Spinal cord (tissue), 10 donors: ENCODE results near the gene SERPINA1. TPM values are rescaled to one million over a fixed set of nuclear protein-coding genes. Genes with fewer than 3 reads are reported as not detected.

Experiments used
- DNase-seq, 6 donors: peaks; one replicate each; pipeline versions ENCODE4 v3.0.0 to v3.0.0-alpha.2; 2013 to 2015; ENCODE audit warnings: low spot score in 6 of 6, low read depth in 4 of 6
- H3K27ac ChIP-seq: one replicate; pipeline ENCODE4 v1.5.1; 2013; ENCODE audit warnings: low read depth, low read length, control low read depth
- H3K27me3 ChIP-seq: one replicate; pipeline ENCODE4 v1.6.1; 2013; ENCODE audit warnings: low read length; ENCODE audit not compliant: control insufficient read depth, insufficient read depth
- H3K36me3 ChIP-seq: one replicate; pipeline ENCODE4 v1.6.1; 2013; ENCODE audit warnings: low read length; ENCODE audit not compliant: control insufficient read depth, insufficient read depth
- H3K4me1 ChIP-seq: one replicate; pipeline ENCODE4 v1.6.1; 2013; ENCODE audit warnings: low read length; ENCODE audit not compliant: control insufficient read depth, insufficient read depth
- H3K4me3 ChIP-seq: one replicate; pipeline ENCODE4 v1.5.1; 2013; ENCODE audit warnings: low read depth, low read length, control low read depth
- H3K9me3 ChIP-seq: one replicate; pipeline ENCODE4 v1.6.1; 2013; ENCODE audit warnings: low read length; ENCODE audit not compliant: control insufficient read depth, insufficient read depth
- WGBS: methylation state at CpG from one replicate; pipeline ENCODE4 v1.1.5; 2013; ENCODE audit warnings: missing lambda C conversion rate; ENCODE audit not compliant: insufficient coverage; 5-methylcytosine and 5-hydroxymethylcytosine counted together
- polyA plus RNA-seq, 2 donors: library from polyadenylated mRNA; unstranded; fragments of 120-200 nt; gene quantifications; one replicate each; pipeline ENCODE4 v1.2.1, GENCODE V29; 2013; ENCODE audit not compliant: insufficient read length in 2 of 2
- total RNA-seq, 2 donors: library from RNA; depleted of rRNA in 1 of 2; stranded (reverse); fragments of 120-200 nt in 1 of 2; fragments of >200 nt in 1 of 2; gene quantifications; one replicate each; pipeline versions ENCODE4 v1.2.3 to v1.2.4, GENCODE V29; 2013 to 2014
- donor health status: healthy.

Gene SERPINA1
- total and polyA plus RNA-seq, 4 donors: 3.8 to 8.6 (median 6.3) TPM

GRCh38 chr14:94401083-94401482, 12.7 kb upstream of the SERPINA1 start:
- Histone ChIP-seq H3K27me3 (no peaks in the 10 kb centered on the region), H3K4me3 (no peak overlapping the region), H3K9me3 (peaks cover under 1% of the 10 kb centered on the region), H3K27ac (no peak overlapping the region), H3K4me1 (peaks cover 4% of the 10 kb centered on the region), H3K36me3 (no peaks in the 10 kb centered on the region)
- no CpG with 5 or more reads among the region's 1 CpG for WGBS
- DNase-seq: no peak

- 0% methylated on average over 1 of the region's 3 CpGs for WGBS
- no peak overlapping the region for H3K27ac ChIP-seq
Measured at GRCh38 chr14:94400422-94400841, 12.0 kb upstream of the SERPINA1 start.

DNA sequence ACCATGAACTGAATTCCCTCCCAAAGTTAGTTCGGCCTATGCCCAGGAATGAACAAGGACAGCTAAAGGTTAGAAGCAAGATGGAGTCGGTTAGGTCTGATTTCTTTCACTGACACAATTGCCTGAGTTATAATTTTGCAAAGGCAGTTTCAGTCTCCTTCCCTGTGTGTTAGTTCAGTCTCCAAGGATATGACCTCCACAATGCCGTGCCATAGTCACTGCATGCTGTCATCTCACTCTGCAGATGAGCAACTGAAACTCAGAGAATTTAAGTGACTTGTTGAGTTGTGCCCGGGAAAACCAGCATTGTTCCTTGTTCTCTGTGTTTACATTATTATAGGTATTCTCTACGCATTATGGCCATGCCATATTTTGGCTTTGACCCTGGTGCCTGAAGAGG, 10.1 kb upstream of the SERPINA1 start:
- no peaks in the 10 kb centered on the region for H3K36me3 ChIP-seq
- H3K4me1 ChIP-seq: peaks cover 10% of the 10 kb centered on the region
- H3K27ac ChIP-seq: no peak overlapping the region
- no peak overlapping the region for H3K4me3 ChIP-seq
- DNase-seq: no peak
- WGBS: 91% methylated on average over 4 of the region's 5 CpGs
- no peaks in the 10 kb centered on the region for H3K27me3 ChIP-seq
- no peaks in the 10 kb centered on the region for H3K9me3 ChIP-seq

More at GRCh38 chr14:94400422-94400841, 12.0 kb upstream of the SERPINA1 start:
- Histone ChIP-seq H3K4me1 (peaks cover 7% of the 10 kb centered on the region), H3K4me3 (no peak overlapping the region), H3K9me3 (no peaks in the 10 kb centered on the region), H3K27me3 (no peaks in the 10 kb centered on the region), H3K36me3 (no peaks in the 10 kb centered on the region)
- DNase-seq: peak in 2 of 6 donors; percentile 80 to 95

- H3K9me3 ChIP-seq: no peaks in the 10 kb centered on the region
- H3K27me3 ChIP-seq: no peaks in the 10 kb centered on the region
- 17% methylated on average over 4 of the region's 4 CpGs for WGBS
- H3K27ac ChIP-seq: no peak overlapping the region
- DNase-seq: no peak
- H3K4me1 ChIP-seq: peaks cover 10% of the 10 kb centered on the region
- no peak overlapping the region for H3K4me3 ChIP-seq
- H3K36me3 ChIP-seq: no peaks in the 10 kb centered on the region
Measured at GRCh38 chr14:94398182-94398479, 9.7 kb upstream of the SERPINA1 start.

- H3K9me3 ChIP-seq: no peaks in the 10 kb centered on the region
- peak in 1 of 6 donors; percentile 19 for DNase-seq
- peaks cover 10% of the 10 kb centered on the region for H3K4me1 ChIP-seq
- no peaks in the 10 kb centered on the region for H3K27me3 ChIP-seq
- no peak overlapping the region for H3K4me3 ChIP-seq
- WGBS: 45% methylated on average over 7 of the region's 9 CpGs
- H3K27ac ChIP-seq: no peak overlapping the region
- no peaks in the 10 kb centered on the region for H3K36me3 ChIP-seq
Measured at GRCh38 chr14:94397289-94398181, 9.1 kb upstream of the SERPINA1 start.

DNA sequence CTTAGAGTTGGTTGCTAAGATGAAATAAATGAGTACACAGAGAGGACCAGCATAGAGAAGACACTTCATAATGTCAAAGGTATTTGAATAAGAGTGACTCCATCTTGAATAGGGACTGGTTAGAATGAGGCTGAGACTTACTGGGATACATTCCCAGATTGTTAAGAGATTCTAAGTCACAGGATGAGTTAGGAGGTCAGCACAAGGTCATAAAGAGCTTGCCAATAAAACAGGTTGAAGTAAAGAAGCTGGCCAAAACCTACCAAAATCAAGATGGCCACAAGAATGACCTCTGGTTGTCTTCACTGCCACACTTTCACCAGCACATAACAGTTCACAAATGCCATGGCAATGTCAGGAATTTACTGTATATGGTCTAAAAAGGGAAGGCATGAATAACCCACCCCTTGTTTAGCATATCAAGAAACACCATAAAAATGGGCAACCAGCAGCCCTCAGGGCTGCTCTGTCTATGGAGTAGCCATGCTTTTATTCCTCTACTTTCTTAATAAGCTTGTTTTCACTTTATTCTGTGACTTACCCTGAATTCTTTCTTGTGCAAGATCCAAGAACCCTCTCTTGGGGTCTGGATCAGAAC, 8.3 kb upstream of the SERPINA1 start:
- H3K4me3 ChIP-seq: no peak overlapping the region
- no peaks in the 10 kb centered on the region for H3K9me3 ChIP-seq
- peaks cover 10% of the 10 kb centered on the region for H3K4me1 ChIP-seq
- H3K27ac ChIP-seq: no peak overlapping the region
- no peak for DNase-seq
- H3K36me3 ChIP-seq: no peaks in the 10 kb centered on the region
- no peaks in the 10 kb centered on the region for H3K27me3 ChIP-seq

DNA sequence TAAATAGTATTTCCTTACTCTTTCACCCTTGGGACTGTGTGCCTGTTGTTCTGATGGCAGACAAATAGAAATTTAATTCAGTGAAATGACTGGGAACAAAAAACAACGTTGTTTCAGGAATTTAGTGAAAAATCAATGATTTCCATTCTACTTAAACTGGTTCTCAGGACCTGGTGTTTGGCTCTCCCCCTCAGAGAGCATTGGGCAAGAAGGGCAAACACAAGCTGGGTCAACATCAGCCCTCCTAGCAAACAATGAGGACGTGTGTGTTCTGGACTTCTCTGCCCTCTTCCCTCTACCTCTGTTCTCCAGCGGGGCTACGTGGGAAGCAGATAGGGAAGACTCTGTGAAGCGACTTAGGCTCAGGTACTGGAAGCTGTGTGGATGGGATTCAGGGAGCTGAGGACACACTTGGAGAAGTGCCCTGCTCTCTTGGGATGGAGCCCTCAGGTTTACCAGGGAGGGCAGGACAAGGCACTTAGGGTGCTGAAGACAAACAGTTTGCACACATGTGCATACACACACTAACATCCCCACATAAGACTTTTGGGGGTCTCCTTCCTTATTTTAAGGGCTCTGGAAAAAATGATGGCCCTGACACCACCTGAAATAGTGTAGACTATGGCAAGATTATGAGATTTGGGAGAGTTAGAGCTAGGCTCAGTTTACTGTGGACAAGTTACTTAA, 7.6 kb upstream of the SERPINA1 start:
- no CpG with 5 or more reads among the region's 5 CpGs for WGBS
- H3K27me3 ChIP-seq: no peaks in the 10 kb centered on the region
- H3K4me3 ChIP-seq: no peak overlapping the region
- DNase-seq: no peak
- no peaks in the 10 kb centered on the region for H3K36me3 ChIP-seq
- H3K4me1 ChIP-seq: peaks cover 10% of the 10 kb centered on the region
- H3K9me3 ChIP-seq: no peaks in the 10 kb centered on the region
- H3K27ac ChIP-seq: no peak overlapping the region

DNA sequence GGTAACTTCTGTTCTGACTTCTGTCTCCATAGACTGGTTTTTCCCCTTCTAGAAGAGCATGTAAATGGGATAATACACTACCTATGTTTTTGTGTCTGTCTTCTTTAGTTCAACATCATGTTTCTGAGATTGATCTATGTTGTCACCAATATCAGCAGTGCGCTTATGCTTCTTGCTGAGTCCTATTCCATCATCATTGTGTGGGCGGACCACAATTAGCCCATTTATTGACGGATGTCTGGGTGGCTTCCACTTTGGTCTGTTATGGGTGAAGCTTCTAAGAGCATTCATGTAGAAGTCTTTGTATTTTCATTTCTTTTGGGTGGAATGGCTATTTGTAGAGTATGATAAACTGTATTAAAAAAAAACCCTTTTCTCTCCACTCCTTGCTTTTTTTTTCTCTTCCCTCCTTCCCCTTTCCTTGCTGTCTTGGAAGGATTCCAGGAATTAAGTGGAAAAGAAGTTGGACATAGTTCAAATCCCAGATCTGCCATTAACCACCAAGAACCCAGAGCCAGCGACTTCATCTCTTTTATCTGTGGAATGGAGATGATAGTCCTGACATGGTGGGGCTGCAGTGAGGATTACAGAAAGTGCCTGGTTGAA, 7.0 kb upstream of the SERPINA1 start:
- Histone ChIP-seq H3K27ac (no peak overlapping the region), H3K4me3 (no peak overlapping the region), H3K4me1 (peaks cover 12% of the 10 kb centered on the region), H3K27me3 (no peaks in the 10 kb centered on the region), H3K36me3 (no peaks in the 10 kb centered on the region), H3K9me3 (no peaks in the 10 kb centered on the region)
- DNase-seq: peak in 2 of 6 donors; percentile 30 to 80
- WGBS: 83% methylated on average over 2 of the region's 4 CpGs

GRCh38 chr14:94394581-94395207, 6.3 kb upstream of the SERPINA1 start:
- WGBS: 32% methylated on average over 3 of the region's 9 CpGs
- H3K27me3 ChIP-seq: no peaks in the 10 kb centered on the region
- H3K9me3 ChIP-seq: no peaks in the 10 kb centered on the region
- peak in 2 of 6 donors; percentile 46 to 60 for DNase-seq
- H3K36me3 ChIP-seq: no peaks in the 10 kb centered on the region
- H3K27ac ChIP-seq: no peak overlapping the region
- H3K4me3 ChIP-seq: no peak overlapping the region
- H3K4me1 ChIP-seq: peaks cover 12% of the 10 kb centered on the region
